HepG2 (cell line): ENCODE results near the gene MYORG. TPM values are rescaled to one million over a fixed set of nuclear protein-coding genes. Genes with fewer than 3 reads are reported as not detected.

Experiments
- ATF4 ChIP-seq, 2 experiments: fragments of 450-650 bp in 1 of 2; sonication (generic) in 1 of 2; formaldehyde crosslinking; IDR thresholded peaks; 2 replicates each; pipeline versions ENCODE4 v1.5.0 to v1.8.0; 2020 to 2022; ENCODE audit warnings: mild to moderate bottlenecking in 1 of 2, missing genetic modification reagents in 1 of 2
- CAMTA2 ChIP-seq: sonication (generic); formaldehyde crosslinking; IDR thresholded peaks from 2 replicates; pipeline ENCODE4 v1.4.0; 2020; ENCODE audit warnings: mild to moderate bottlenecking, missing genetic modification reagents, borderline replicate concordance
- CBX2 ChIP-seq, 2 experiments: fragments of 200-600 bp in 1 of 2; sonication (generic); formaldehyde crosslinking in 1 of 2; IDR thresholded peaks; 2 replicates each; pipeline versions ENCODE4 v1.7.0 to v1.8.1; 2018 to 2022; ENCODE audit warnings: low read depth in 2 of 2, low read length in 1 of 2, mild to moderate bottlenecking in 1 of 2, missing genetic modification reagents in 1 of 2
- CEBPB ChIP-seq: IDR thresholded peaks from 2 replicates; pipeline ENCODE4 v1.6.1; 2011; ENCODE audit warnings: low read depth, low read length, improper control_type of control experiment, borderline replicate concordance
- CREBL2 ChIP-seq: sonication (generic); formaldehyde crosslinking; IDR thresholded peaks from 2 replicates; pipeline ENCODE4 v1.8.1; 2023; ENCODE audit warnings: missing genetic modification reagents, mild to moderate bottlenecking, borderline replicate concordance
- ETS1 ChIP-seq: sonication (generic); formaldehyde crosslinking; IDR thresholded peaks from 2 replicates; pipeline ENCODE4 v1.4.0; 2020; ENCODE audit warnings: missing genetic modification reagents
- FLYWCH1 ChIP-seq: sonication (generic); formaldehyde crosslinking; IDR thresholded peaks from 2 replicates; pipeline ENCODE4 v1.8.1; 2023; ENCODE audit warnings: mild to moderate bottlenecking, missing genetic modification reagents
- GZF1 ChIP-seq: sonication (generic); formaldehyde crosslinking; IDR thresholded peaks from 2 replicates; pipeline ENCODE4 v1.5.1; 2020; ENCODE audit warnings: mild to moderate bottlenecking, missing genetic modification reagents
- JDP2 ChIP-seq: sonication (generic); formaldehyde crosslinking; IDR thresholded peaks from 2 replicates; pipeline ENCODE4 v1.8.1; 2022; ENCODE audit warnings: missing genetic modification reagents, borderline replicate concordance
- KLF12 ChIP-seq: sonication (generic); formaldehyde crosslinking; IDR thresholded peaks from 2 replicates; pipeline ENCODE4 v1.4.0; 2020; ENCODE audit warnings: missing genetic modification reagents, borderline replicate concordance
- KLF6 ChIP-seq: IDR thresholded peaks from 2 replicates; pipeline ENCODE4 v1.8.0; 2016; ENCODE audit warnings: missing biosample characterization, missing genetic modification reagents
- NFKBIZ ChIP-seq: IDR thresholded peaks from 2 replicates; pipeline ENCODE4 v1.6.1; 2018; ENCODE audit warnings: missing genetic modification reagents, missing compliant biosample characterization
- PRPF4 ChIP-seq: fragments of 200-400 bp; formaldehyde crosslinking; IDR thresholded peaks from 2 replicates; pipeline ENCODE4 v1.6.1; 2016; ENCODE audit warnings: low read length, low read depth; ENCODE audit not compliant: poor library complexity, severe bottlenecking
- SKIL ChIP-seq: sonication (generic); formaldehyde crosslinking; IDR thresholded peaks from 2 replicates; pipeline ENCODE4 v1.8.0; 2022; ENCODE audit warnings: missing genetic modification reagents, mild to moderate bottlenecking, moderate library complexity, borderline replicate concordance
- THAP7 ChIP-seq: sonication (generic); formaldehyde crosslinking; IDR thresholded peaks from 2 replicates; pipeline ENCODE4 v1.8.1; 2023; ENCODE audit warnings: mild to moderate bottlenecking, missing genetic modification reagents
- U2AF1 ChIP-seq: fragments of 200-400 bp; formaldehyde crosslinking; optimal IDR thresholded peaks from 2 replicates; pipeline ENCODE3; 2017; ENCODE audit warnings: mild to moderate bottlenecking, low read depth, low read length
- ZBTB1 ChIP-seq: sonication (generic); formaldehyde crosslinking; IDR thresholded peaks from 2 replicates; pipeline ENCODE4 v1.4.0; 2020; ENCODE audit warnings: missing genetic modification reagents, borderline replicate concordance
- ZFP36L1 ChIP-seq: sonication (generic); formaldehyde crosslinking; IDR thresholded peaks from 2 replicates; pipeline ENCODE4 v1.8.0; 2022; ENCODE audit warnings: mild to moderate bottlenecking, missing genetic modification reagents, moderate library complexity
- ZNF101 ChIP-seq: sonication (generic); formaldehyde crosslinking; IDR thresholded peaks from 2 replicates; pipeline ENCODE4 v1.4.0; 2020; ENCODE audit warnings: mild to moderate bottlenecking, low read depth, missing genetic modification reagents, borderline replicate concordance
- ZNF160 ChIP-seq: sonication (generic); formaldehyde crosslinking; IDR thresholded peaks from 2 replicates; pipeline ENCODE4 v1.8.0; 2022; ENCODE audit warnings: mild to moderate bottlenecking, inconsistent platforms, missing genetic modification reagents
- ZNF230 ChIP-seq: sonication (generic); formaldehyde crosslinking; IDR thresholded peaks from 2 replicates; pipeline ENCODE4 v1.4.0; 2020; ENCODE audit warnings: mild to moderate bottlenecking, missing genetic modification reagents
- ZNF264 ChIP-seq: sonication (generic); formaldehyde crosslinking; IDR thresholded peaks from 2 replicates; pipeline ENCODE4 v1.4.0; 2020; ENCODE audit warnings: missing genetic modification reagents
- ZNF446 ChIP-seq: sonication (generic); formaldehyde crosslinking; IDR thresholded peaks from 2 replicates; pipeline ENCODE4 v1.5.0; 2020; ENCODE audit warnings: mild to moderate bottlenecking, missing genetic modification reagents
- ZSCAN30 ChIP-seq: sonication (generic); formaldehyde crosslinking; IDR thresholded peaks from 2 replicates; pipeline ENCODE4 v1.5.0; 2020; ENCODE audit warnings: mild to moderate bottlenecking, missing genetic modification reagents
- polyA plus RNA-seq, 8 experiments: library from polyadenylated mRNA; depleted of rRNA in 3 of 8; stranded (reverse) in 7 of 8; unstranded in 1 of 8; fragments of >200 nt; fragmentation: Illumina TruSeq in 4 of 8; extraction: Trizol in 4 of 8; gene quantifications; 2 replicates each; pipeline versions ENCODE4 v1.2.1 to v1.2.3, GENCODE V29; 2011 to 2016; ENCODE audit warnings: low read depth in 4 of 8, missing spikeins in 1 of 8, mixed read lengths in 1 of 8; ENCODE audit not compliant: insufficient read depth in 1 of 8
- total RNA-seq, 5 experiments: library from RNA; depleted of rRNA; stranded (reverse); fragments of >200 nt; fragmentation: Illumina TruSeq; extraction: Trizol; gene quantifications; 2 replicates each; pipeline ENCODE4 v1.2.3, GENCODE V29; 2016; ENCODE audit warnings: low read depth in 1 of 5

Gene MYORG
- total and polyA plus RNA-seq, 2 of the 13 experiments (the other 11 are each of a cell fraction or from before 2014, with no cell fraction given): 11.1 to 22.4 TPM

GRCh38 chr9:34376596-34377403, at the start of gene MYORG (continued):
- TF ChIP-seq ZNF264 (CRISPR knock-in tag): 0 out of 2 replicates have a peak, but pooled peaks have one; percentile 19
- peak; percentile 92 for TF ChIP-seq KLF12 (CRISPR knock-in tag)
- no peak; the same call in 1 of the 2 replicates for TF ChIP-seq ZFP36L1 (CRISPR knock-in tag)
- 0 out of 2 replicates have a peak, but pooled peaks have one; percentile 58 for TF ChIP-seq ZNF160 (CRISPR knock-in tag)
- peak; percentile 54; the same call in 1 of the 2 replicates for TF ChIP-seq KLF6 (CRISPR knock-in tag)
- no peak for TF ChIP-seq GZF1 (CRISPR knock-in tag)
- TF ChIP-seq JDP2 (CRISPR knock-in tag): no peak
- TF ChIP-seq ZBTB1 (CRISPR knock-in tag): no peak
- TF ChIP-seq PRPF4: no peak
- TF ChIP-seq ETS1 (CRISPR knock-in tag): no peak
- TF ChIP-seq U2AF1: no peak
- no peak for TF ChIP-seq CBX2 (IDR thresholded peaks at IDR 0.05; ENCODE audit: low read depth, low read length)
- no peak for TF ChIP-seq CBX2 (CRISPR knock-in tag; IDR thresholded peaks at IDR 0.05; ENCODE audit: low read depth)
- TF ChIP-seq ATF4 (CRISPR knock-in tag; IDR thresholded peaks at IDR 0.05): 0 out of 4 replicates have a peak, but pooled peaks of 1 of the 2 experiments have one; percentile 27
- no peak for TF ChIP-seq CAMTA2
- TF ChIP-seq ZNF446 (CRISPR knock-in tag): 0 out of 2 replicates have a peak, but pooled peaks have one; percentile 33
- TF ChIP-seq ZSCAN30: no peak
- no peak for TF ChIP-seq FLYWCH1 (CRISPR knock-in tag)
- no peak for TF ChIP-seq ZNF101
- no peak for TF ChIP-seq NFKBIZ (CRISPR knock-in tag)
- TF ChIP-seq THAP7: no peak
- TF ChIP-seq CEBPB: no peak
- TF ChIP-seq ZNF230 (CRISPR knock-in tag): no peak; the same call in 1 of the 2 replicates
- TF ChIP-seq SKIL (CRISPR knock-in tag): peak; percentile 88
- no peak for TF ChIP-seq CREBL2 (CRISPR knock-in tag)
